GM18499 (cell line): ENCODE data around the gene SLC24A2.

Experiments
- ATAC-seq: cut with Tn5 transposase; IDR thresholded peaks from one replicate; pipeline ENCODE4 v1.9.1; 2021; ENCODE audit warnings: moderate number of reproducible peaks; ENCODE audit not compliant: insufficient read depth, unreplicated experiment

The SLC24A2 gene

GRCh38 chr9:19768798-19769197 is 20.0 kb downstream of the SLC24A2 start:
- no peak for ATAC-seq

- ATAC-seq: no peak
Observed at GRCh38 chr9:19759066-19759465, 29.8 kb downstream of the SLC24A2 start.

DNA sequence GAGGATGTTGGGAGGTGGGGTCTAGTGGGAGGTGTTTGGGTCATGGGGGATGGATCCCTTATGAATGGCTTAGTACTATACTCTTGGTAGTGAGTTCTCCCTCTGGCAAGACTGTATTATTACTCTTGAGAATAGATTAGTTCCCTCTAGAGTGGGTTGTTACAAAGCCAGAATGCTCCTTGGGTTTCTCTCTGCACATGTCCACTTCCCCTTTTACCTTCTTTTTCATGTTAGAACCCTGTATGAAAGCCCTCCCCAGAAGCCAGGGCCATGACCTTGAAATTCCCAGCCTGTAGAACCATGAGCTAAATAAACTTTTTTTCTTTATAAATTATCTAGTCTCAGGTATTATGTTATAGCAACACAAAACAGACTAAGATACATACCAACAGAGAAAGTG is 31.1 kb downstream of the SLC24A2 start:
- ATAC-seq: no peak

DNA sequence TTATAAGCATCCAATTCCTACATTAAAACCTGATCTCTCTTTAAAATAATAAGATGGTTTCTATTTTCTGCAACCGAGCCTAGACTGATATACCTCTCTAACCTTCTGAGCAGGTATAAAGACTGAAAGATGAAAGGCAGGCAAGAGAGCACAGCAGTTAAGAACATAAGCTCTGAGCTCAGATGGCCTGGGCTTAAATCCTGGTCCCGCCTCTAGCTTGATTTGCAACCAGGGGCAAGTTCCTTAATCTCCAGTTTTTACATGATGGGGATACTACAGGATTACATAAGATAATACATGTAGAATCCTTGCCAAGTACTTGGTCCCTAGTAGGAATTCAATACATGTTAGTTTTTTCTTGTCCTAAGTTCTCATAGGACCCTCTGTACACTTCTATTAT is 33.9 kb downstream of the SLC24A2 start:
- ATAC-seq: no peak

DNA sequence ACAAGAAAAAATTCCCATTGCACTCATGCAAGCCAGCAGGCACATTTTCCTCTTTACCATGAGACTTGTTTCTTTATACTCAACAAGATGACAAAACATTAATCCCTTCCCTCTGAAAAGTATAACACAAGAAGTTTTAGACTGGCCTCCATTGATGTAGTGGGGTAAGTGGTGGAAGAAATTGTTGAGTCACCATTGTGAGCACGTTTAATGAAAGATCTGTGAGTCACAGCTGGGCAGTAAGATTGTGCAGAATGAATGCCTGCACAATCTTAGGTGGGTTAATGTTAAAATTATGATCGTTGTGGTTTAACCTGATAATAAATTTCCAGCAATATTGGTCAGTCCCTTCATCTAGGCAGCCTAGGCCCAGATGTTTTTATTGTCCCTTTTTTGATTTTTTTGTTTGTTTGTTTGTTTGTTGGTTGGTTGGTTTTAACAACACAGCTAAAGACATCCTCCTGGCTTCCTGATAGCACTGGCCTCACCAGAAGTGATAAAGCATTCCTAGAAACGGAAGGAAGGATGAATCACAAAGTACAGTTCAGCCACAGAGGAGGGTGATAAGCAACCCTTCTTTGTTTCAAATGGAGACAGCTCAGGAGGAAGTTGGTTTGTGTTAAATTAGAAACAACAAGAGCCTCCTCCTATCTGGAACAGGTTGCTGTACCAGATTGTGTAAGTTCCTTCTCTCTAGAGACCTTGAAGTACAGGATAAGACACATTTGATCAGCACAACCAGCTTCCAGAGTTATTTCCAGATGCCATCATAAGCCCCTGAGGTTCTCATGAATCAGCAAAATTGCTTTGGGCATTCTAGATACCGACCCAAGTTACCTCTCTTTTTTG is 40.3 kb downstream of the SLC24A2 start:
- ATAC-seq: no peak

- ATAC-seq: no peak
Observed at GRCh38 chr9:19746223-19746622, 42.6 kb downstream of the SLC24A2 start.

- ATAC-seq: no peak
Observed at GRCh38 chr9:19741178-19741577, 47.7 kb downstream of the SLC24A2 start.
